ENCODE data around the gene TENM4. TPM values are rescaled to one million over a fixed set of nuclear protein-coding genes. Genes with fewer than 3 reads are reported as not detected.
A peak's percentile ranks its signal among the peaks of the same experiment; 100 is the strongest.

TENM4 gene
- 59.6 and 105 TPM in 2 replicates for total RNA-seq
- 19.0 and 27.3 TPM in 2 replicates for polyA plus RNA-seq

- peaks cover 11% of the 10 kb centered on the region for H3K4me1 ChIP-seq (ENCODE audit: low read depth)
- H3K27me3 ChIP-seq, result peaks cover 37% of the 10 kb centered on the region
- peak within 1 kb of the TSS; percentile 59 for H3K4me3 ChIP-seq
- H3K36me3 ChIP-seq, result no peaks in the 10 kb centered on the region
- H3K27ac ChIP-seq, result peak within 1 kb of the TSS; percentile 38
- DNase-seq (ENCODE audit: low read depth in 1 of 2, low spot score in 1 of 2), result peak; percentile 73 to 82
- H3K9me3 ChIP-seq (ENCODE audit: low read depth), result no peaks in the 10 kb centered on the region
- no peak for TF ChIP-seq CTCF (IDR thresholded peaks at IDR 0.05; ENCODE audit: low read depth, low read length)
Observed at GRCh38 chr11:79440571-79441460, at the start of gene TENM4. Gene TENM4, minus strand, starts transcription at chr11:79441030. Its CDS starts 371,086 bp downstream, at chr11:79069944.

GRCh38 chr11:79488286-79488685 lies 47.5 kb upstream of the TENM4 start:
- no peak overlapping the region for H3K27ac ChIP-seq
- no peaks in the 10 kb centered on the region for H3K36me3 ChIP-seq
- no peaks in the 10 kb centered on the region for H3K9me3 ChIP-seq (ENCODE audit: low read depth)
- peak in 1 of 2 donors; percentile 65 for DNase-seq (ENCODE audit: low read depth in 1 of 2, low spot score in 1 of 2)
- no peaks in the 10 kb centered on the region for H3K4me1 ChIP-seq (ENCODE audit: low read depth)
- TF ChIP-seq CTCF (IDR thresholded peaks at IDR 0.05; ENCODE audit: low read depth, low read length), result no peak
- H3K4me3 ChIP-seq, result no peak overlapping the region
- H3K27me3 ChIP-seq, result no peaks in the 10 kb centered on the region

GRCh38 chr11:79487412-79487811 lies 46.6 kb upstream of the TENM4 start:
- Histone ChIP-seq H3K4me1 (ENCODE audit: low read depth) (no peaks in the 10 kb centered on the region), H3K27ac (no peak overlapping the region), H3K4me3 (no peak overlapping the region), H3K36me3 (no peaks in the 10 kb centered on the region), H3K27me3 (no peaks in the 10 kb centered on the region), H3K9me3 (ENCODE audit: low read depth) (no peaks in the 10 kb centered on the region)
- no peak for DNase-seq (ENCODE audit: low read depth in 1 of 2, low spot score in 1 of 2)
- no peak for TF ChIP-seq CTCF (IDR thresholded peaks at IDR 0.05; ENCODE audit: low read depth, low read length)

GRCh38 chr11:79486242-79486984 lies 45.6 kb upstream of the TENM4 start:
- H3K27ac ChIP-seq, result no peak overlapping the region
- no peaks in the 10 kb centered on the region for H3K36me3 ChIP-seq
- no peaks in the 10 kb centered on the region for H3K4me1 ChIP-seq (ENCODE audit: low read depth)
- H3K4me3 ChIP-seq, result no peak overlapping the region
- no peaks in the 10 kb centered on the region for H3K9me3 ChIP-seq (ENCODE audit: low read depth)
- no peaks in the 10 kb centered on the region for H3K27me3 ChIP-seq
- no peak for DNase-seq (ENCODE audit: low read depth in 1 of 2, low spot score in 1 of 2)
- no peak for TF ChIP-seq CTCF (IDR thresholded peaks at IDR 0.05; ENCODE audit: low read depth, low read length)

- H3K36me3 ChIP-seq, result no peaks in the 10 kb centered on the region
- H3K27me3 ChIP-seq, result no peaks in the 10 kb centered on the region
- no peak for TF ChIP-seq CTCF (IDR thresholded peaks at IDR 0.05; ENCODE audit: low read depth, low read length)
- H3K4me3 ChIP-seq, result no peak overlapping the region
- DNase-seq (ENCODE audit: low read depth in 1 of 2, low spot score in 1 of 2), result no peak
- no peak overlapping the region for H3K27ac ChIP-seq
- H3K4me1 ChIP-seq (ENCODE audit: low read depth), result no peaks in the 10 kb centered on the region
- no peaks in the 10 kb centered on the region for H3K9me3 ChIP-seq (ENCODE audit: low read depth)
Observed at GRCh38 chr11:79485694-79486093, 44.9 kb upstream of the TENM4 start.

All from cardiac muscle cell (in vitro differentiated cells and primary cell).